Liver (tissue), 3 donors: ENCODE results near the gene UGT1A4.

Experiments used
- ATF3 ChIP-seq: IDR thresholded peaks from 2 replicates; pipeline ENCODE4 v1.6.1; 2016; ENCODE audit warnings: antibody characterized with exemption
- CTCF ChIP-seq: fragments of 150-350 bp; IDR thresholded peaks from 2 replicates; pipeline ENCODE4 v1.5.1; 2017; ENCODE audit warnings: improper control_type of control experiment, low read depth, low read length; ENCODE audit not compliant: missing input control
- EGR1 ChIP-seq, 2 donors: IDR thresholded peaks; 2 replicates each; pipeline ENCODE4 v1.6.1; 2016 to 2018; ENCODE audit warnings: antibody characterized with exemption in 2 of 2, low read depth in 2 of 2
- FOXA1 ChIP-seq: IDR thresholded peaks from 2 replicates; pipeline ENCODE4 v1.6.1; 2016; ENCODE audit warnings: antibody characterized with exemption
- GABPA ChIP-seq, 2 donors: IDR thresholded peaks in 1 of 2; conservative IDR thresholded peaks in 1 of 2; 2 replicates each; pipeline ENCODE4 v1.6.1; 2016; ENCODE audit warnings: antibody characterized with exemption in 2 of 2, mild to moderate bottlenecking in 1 of 2, moderate library complexity in 1 of 2
- HNF4A ChIP-seq, 2 donors: conservative IDR thresholded peaks; 2 replicates each; pipeline ENCODE4 v1.6.1; 2016; ENCODE audit warnings: antibody characterized with exemption in 2 of 2, mild to moderate bottlenecking in 2 of 2
- MAX ChIP-seq: IDR thresholded peaks from 2 replicates; pipeline ENCODE4 v1.6.1; 2016; ENCODE audit warnings: antibody characterized with exemption
- NR2F2 ChIP-seq: IDR thresholded peaks from 2 replicates; pipeline ENCODE4 v1.6.1; 2016; ENCODE audit warnings: antibody characterized with exemption
- RAD21 ChIP-seq, 2 donors: IDR thresholded peaks; 2 replicates each; pipeline ENCODE4 v1.6.1; 2016; ENCODE audit warnings: antibody characterized with exemption in 2 of 2, mild to moderate bottlenecking in 2 of 2
- TAF1 ChIP-seq: conservative IDR thresholded peaks from 2 replicates; pipeline ENCODE4 v1.6.1; 2016; ENCODE audit warnings: antibody characterized with exemption, mild to moderate bottlenecking
- YY1 ChIP-seq: IDR thresholded peaks from 2 replicates; pipeline ENCODE4 v1.6.1; 2016; ENCODE audit warnings: antibody characterized with exemption, mild to moderate bottlenecking
- ZBTB33 ChIP-seq: IDR thresholded peaks from 2 replicates; pipeline ENCODE4 v1.6.1; 2016; ENCODE audit warnings: antibody characterized with exemption
- TF ChIP-seq, protein P1 (sequence below): IDR thresholded peaks from 2 replicates; pipeline ENCODE4 v1.6.1; 2016; ENCODE audit warnings: antibody characterized with exemption, mild to moderate bottlenecking
- donor health status: healthy.
- donor health status: healthy.

DNA sequence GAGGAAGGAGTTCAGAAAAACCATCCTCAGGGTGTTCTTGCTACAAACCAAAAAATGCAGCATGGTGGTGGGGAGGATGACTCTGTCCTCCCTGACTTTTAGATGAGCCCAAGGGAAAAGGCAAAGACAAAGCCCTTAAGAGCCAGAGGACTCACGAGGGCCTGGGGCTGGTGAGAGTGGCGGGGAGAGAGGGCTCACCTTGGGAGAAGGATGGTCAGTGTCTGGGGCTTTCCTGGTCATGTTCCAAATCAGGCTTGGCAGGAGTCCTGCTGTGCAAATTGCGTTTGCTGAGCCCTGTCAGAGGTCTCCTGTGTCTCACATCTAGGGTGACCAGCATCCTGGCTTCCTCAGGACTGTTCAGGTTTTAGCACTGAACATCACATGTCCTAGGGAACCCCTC lies 46.2 kb downstream of the UGT1A4 start:
- TF ChIP-seq CTCF (no peak), RAD21 (IDR thresholded peaks at IDR 0.05) (no peak), HNF4A (conservative IDR thresholded peaks at IDR 0.05) (no peak), YY1 (no peak), GABPA (IDR thresholded peaks at IDR 0.05 in 1 of 2, conservative IDR thresholded peaks at IDR 0.05 in 1 of 2) (no peak), TAF1 (no peak), EGR1 (IDR thresholded peaks at IDR 0.05; ENCODE audit: low read depth in 2 of 2) (no peak), NR2F2 (no peak), FOXA1 (no peak), ZBTB33 (no peak), MAX (no peak), ATF3 (no peak)
- TF ChIP-seq, protein P1, sequence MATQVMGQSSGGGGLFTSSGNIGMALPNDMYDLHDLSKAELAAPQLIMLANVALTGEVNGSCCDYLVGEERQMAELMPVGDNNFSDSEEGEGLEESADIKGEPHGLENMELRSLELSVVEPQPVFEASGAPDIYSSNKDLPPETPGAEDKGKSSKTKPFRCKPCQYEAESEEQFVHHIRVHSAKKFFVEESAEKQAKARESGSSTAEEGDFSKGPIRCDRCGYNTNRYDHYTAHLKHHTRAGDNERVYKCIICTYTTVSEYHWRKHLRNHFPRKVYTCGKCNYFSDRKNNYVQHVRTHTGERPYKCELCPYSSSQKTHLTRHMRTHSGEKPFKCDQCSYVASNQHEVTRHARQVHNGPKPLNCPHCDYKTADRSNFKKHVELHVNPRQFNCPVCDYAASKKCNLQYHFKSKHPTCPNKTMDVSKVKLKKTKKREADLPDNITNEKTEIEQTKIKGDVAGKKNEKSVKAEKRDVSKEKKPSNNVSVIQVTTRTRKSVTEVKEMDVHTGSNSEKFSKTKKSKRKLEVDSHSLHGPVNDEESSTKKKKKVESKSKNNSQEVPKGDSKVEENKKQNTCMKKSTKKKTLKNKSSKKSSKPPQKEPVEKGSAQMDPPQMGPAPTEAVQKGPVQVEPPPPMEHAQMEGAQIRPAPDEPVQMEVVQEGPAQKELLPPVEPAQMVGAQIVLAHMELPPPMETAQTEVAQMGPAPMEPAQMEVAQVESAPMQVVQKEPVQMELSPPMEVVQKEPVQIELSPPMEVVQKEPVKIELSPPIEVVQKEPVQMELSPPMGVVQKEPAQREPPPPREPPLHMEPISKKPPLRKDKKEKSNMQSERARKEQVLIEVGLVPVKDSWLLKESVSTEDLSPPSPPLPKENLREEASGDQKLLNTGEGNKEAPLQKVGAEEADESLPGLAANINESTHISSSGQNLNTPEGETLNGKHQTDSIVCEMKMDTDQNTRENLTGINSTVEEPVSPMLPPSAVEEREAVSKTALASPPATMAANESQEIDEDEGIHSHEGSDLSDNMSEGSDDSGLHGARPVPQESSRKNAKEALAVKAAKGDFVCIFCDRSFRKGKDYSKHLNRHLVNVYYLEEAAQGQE, result no peak
